ENCODE results near the gene CUL3.

The CUL3 gene

GRCh38 chr2:224580248-224580647 lies 4.9 kb downstream of the CUL3 start:
- Histone ChIP-seq H3K27ac (ENCODE audit: low read length, poor library complexity, severe bottlenecking) (no peak overlapping the region), H3K4ac (ENCODE audit: low read depth in 1 of 2, low read length in 2 of 2) (no peak overlapping the region), H3K27me3 (ENCODE audit: control insufficient read depth in 1 of 2, insufficient read depth in 1 of 2, low read length in 2 of 2) (no peaks in the 10 kb centered on the region), H3K18ac (ENCODE audit: low read depth in 1 of 2, low read length in 2 of 2) (no peak overlapping the region), H3K9me3 (ENCODE audit: control insufficient read depth, low read length) (no peaks in the 10 kb centered on the region), H2BK120ac (ENCODE audit: low read depth, low read length) (no peak overlapping the region), H3K23ac (ENCODE audit: low read length in 2 of 2) (no peak overlapping the region), H2AK5ac (ENCODE audit: low read length, severe bottlenecking) (no peak overlapping the region), H2BK15ac (ENCODE audit: low read depth, poor library complexity, severe bottlenecking) (no peak overlapping the region), H2BK12ac (ENCODE audit: low read length in 2 of 2) (no peak overlapping the region), H4K91ac (ENCODE audit: low read length) (no peak overlapping the region), H2AFZ (ENCODE audit: low read depth, low read length) (no peak overlapping the region), H3K4me3 (ENCODE audit: insufficient read depth in 1 of 2, low read depth in 1 of 2, low read length in 2 of 2) (no peak overlapping the region), H3K4me2 (ENCODE audit: low read length, poor library complexity, severe bottlenecking) (no peak overlapping the region), H3K4me1 (ENCODE audit: control insufficient read depth, insufficient read depth, low read depth, low read length) (peaks cover 7% of the 10 kb centered on the region), H3K9ac (ENCODE audit: low read length) (no peak overlapping the region), H3K14ac (ENCODE audit: low read length in 2 of 2) (no peak overlapping the region), H4K8ac (ENCODE audit: low read length) (no peak overlapping the region), H3K79me1 (replicated peaks; ENCODE audit: low read length, poor library complexity, severe bottlenecking) (no peaks in the 10 kb centered on the region), H3K36me3 (ENCODE audit: control insufficient read depth in 1 of 2, insufficient read depth in 2 of 2, low read depth in 1 of 2, low read length in 2 of 2) (peaks cover 4 to 11% of the 10 kb centered on the region in 2 experiments), H2BK5ac (ENCODE audit: low read depth, low read length, poor library complexity, severe bottlenecking) (no peak overlapping the region)
- 98% methylated on average over 11 of the region's 12 CpGs for WGBS
- no peak for DNase-seq

GRCh38 chr2:224579411-224579810 lies 5.8 kb downstream of the CUL3 start:
- peak; percentile 46 for DNase-seq
- no peak overlapping the region for H3K4me2 ChIP-seq (ENCODE audit: low read length, poor library complexity, severe bottlenecking)
- no peak overlapping the region for H3K18ac ChIP-seq (ENCODE audit: low read depth in 1 of 2, low read length in 2 of 2)
- no peak overlapping the region for H2BK120ac ChIP-seq (ENCODE audit: low read depth, low read length)
- H3K4me3 ChIP-seq (ENCODE audit: insufficient read depth in 1 of 2, low read depth in 1 of 2, low read length in 2 of 2): peak overlapping the region in 1 of 2 experiments; percentile 8
- H3K9ac ChIP-seq (ENCODE audit: low read length): peak overlapping the region; percentile 31
- 31% methylated on average over 2 of the region's 2 CpGs for WGBS
- no peak overlapping the region for H2AK5ac ChIP-seq (ENCODE audit: low read length, severe bottlenecking)
- peaks cover 4 to 11% of the 10 kb centered on the region in 2 experiments for H3K36me3 ChIP-seq (ENCODE audit: control insufficient read depth in 1 of 2, insufficient read depth in 2 of 2, low read depth in 1 of 2, low read length in 2 of 2)
- no peaks in the 10 kb centered on the region for H3K9me3 ChIP-seq (ENCODE audit: control insufficient read depth, low read length)
- no peak overlapping the region for H2BK15ac ChIP-seq (ENCODE audit: low read depth, poor library complexity, severe bottlenecking)
- H3K4me1 ChIP-seq (ENCODE audit: control insufficient read depth, insufficient read depth, low read depth, low read length): peaks cover 7% of the 10 kb centered on the region
- H4K91ac ChIP-seq (ENCODE audit: low read length): no peak overlapping the region
- no peak overlapping the region for H3K27ac ChIP-seq (ENCODE audit: low read length, poor library complexity, severe bottlenecking)
- H2BK5ac ChIP-seq (ENCODE audit: low read depth, low read length, poor library complexity, severe bottlenecking): no peak overlapping the region
- H3K27me3 ChIP-seq (ENCODE audit: control insufficient read depth in 1 of 2, insufficient read depth in 1 of 2, low read length in 2 of 2): no peaks in the 10 kb centered on the region
- no peak overlapping the region for H3K4ac ChIP-seq (ENCODE audit: low read depth in 1 of 2, low read length in 2 of 2)
- H3K23ac ChIP-seq (ENCODE audit: low read length in 2 of 2): no peak overlapping the region
- no peaks in the 10 kb centered on the region for H3K79me1 ChIP-seq (replicated peaks; ENCODE audit: low read length, poor library complexity, severe bottlenecking)
- no peak overlapping the region for H4K8ac ChIP-seq (ENCODE audit: low read length)
- H2AFZ ChIP-seq (ENCODE audit: low read depth, low read length): no peak overlapping the region
- no peak overlapping the region for H2BK12ac ChIP-seq (ENCODE audit: low read length in 2 of 2)
- no peak overlapping the region for H3K14ac ChIP-seq (ENCODE audit: low read length in 2 of 2)

- no peak overlapping the region for H2AK5ac ChIP-seq (ENCODE audit: low read length, severe bottlenecking)
- H2BK120ac ChIP-seq (ENCODE audit: low read depth, low read length): no peak overlapping the region
- no peak overlapping the region for H2BK12ac ChIP-seq (ENCODE audit: low read length in 2 of 2)
- no peak overlapping the region for H2BK5ac ChIP-seq (ENCODE audit: low read depth, low read length, poor library complexity, severe bottlenecking)
- no peak overlapping the region for H3K18ac ChIP-seq (ENCODE audit: low read depth in 1 of 2, low read length in 2 of 2)
- no peak overlapping the region for H3K4me3 ChIP-seq (ENCODE audit: insufficient read depth in 1 of 2, low read depth in 1 of 2, low read length in 2 of 2)
- H4K91ac ChIP-seq (ENCODE audit: low read length): no peak overlapping the region
- H3K27ac ChIP-seq (ENCODE audit: low read length, poor library complexity, severe bottlenecking): no peak overlapping the region
- H3K9ac ChIP-seq (ENCODE audit: low read length): no peak overlapping the region
- H4K8ac ChIP-seq (ENCODE audit: low read length): no peak overlapping the region
- H3K79me1 ChIP-seq (replicated peaks; ENCODE audit: low read length, poor library complexity, severe bottlenecking): no peaks in the 10 kb centered on the region
- 100% methylated on average over 1 of the region's 2 CpGs for WGBS
- H2AFZ ChIP-seq (ENCODE audit: low read depth, low read length): no peak overlapping the region
- H2BK15ac ChIP-seq (ENCODE audit: low read depth, poor library complexity, severe bottlenecking): no peak overlapping the region
- H3K4me1 ChIP-seq (ENCODE audit: control insufficient read depth, insufficient read depth, low read depth, low read length): peaks cover 6% of the 10 kb centered on the region
- no peaks in the 10 kb centered on the region for H3K9me3 ChIP-seq (ENCODE audit: control insufficient read depth, low read length)
- no peak overlapping the region for H3K4ac ChIP-seq (ENCODE audit: low read depth in 1 of 2, low read length in 2 of 2)
- H3K4me2 ChIP-seq (ENCODE audit: low read length, poor library complexity, severe bottlenecking): no peak overlapping the region
- H3K14ac ChIP-seq (ENCODE audit: low read length in 2 of 2): no peak overlapping the region
- H3K36me3 ChIP-seq (ENCODE audit: control insufficient read depth in 1 of 2, insufficient read depth in 2 of 2, low read depth in 1 of 2, low read length in 2 of 2): peaks cover 1 to 11% of the 10 kb centered on the region in 2 experiments
- H3K23ac ChIP-seq (ENCODE audit: low read length in 2 of 2): no peak overlapping the region
- no peak for DNase-seq
- H3K27me3 ChIP-seq (ENCODE audit: control insufficient read depth in 1 of 2, insufficient read depth in 1 of 2, low read length in 2 of 2): no peaks in the 10 kb centered on the region
Measured at GRCh38 chr2:224577541-224577940, 7.6 kb downstream of the CUL3 start.

DNA sequence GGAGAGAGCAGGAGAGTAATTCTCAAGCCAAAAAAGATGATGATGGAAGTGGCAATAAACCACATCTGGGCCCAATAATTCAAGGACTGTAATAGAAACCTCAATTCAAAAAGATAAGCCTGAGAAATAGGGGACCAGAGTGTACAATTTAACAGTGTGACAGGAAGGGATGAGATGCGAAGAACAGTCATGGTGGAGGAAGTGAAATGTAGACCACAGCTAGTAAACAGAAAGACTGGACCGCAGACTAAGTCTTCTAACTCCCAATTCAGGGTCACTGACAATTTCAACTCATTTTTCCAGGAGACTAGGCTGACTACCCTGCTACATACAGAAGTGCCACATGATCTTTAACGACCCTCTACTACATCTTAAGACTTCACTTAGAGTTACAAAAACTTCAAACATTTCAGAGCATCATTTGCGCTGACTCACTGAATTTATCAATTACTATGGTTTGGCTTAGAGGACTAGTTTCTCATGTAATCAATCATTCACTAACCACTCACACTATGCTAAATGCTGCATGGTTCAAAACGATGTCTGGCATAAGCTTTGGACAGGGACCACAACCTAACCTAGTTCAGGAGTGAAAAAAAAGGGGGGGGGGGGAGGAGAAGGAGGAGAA lies 9.0 kb downstream of the CUL3 start:
- H3K9me3 ChIP-seq (ENCODE audit: control insufficient read depth, low read length): no peaks in the 10 kb centered on the region
- H3K4ac ChIP-seq (ENCODE audit: low read depth in 1 of 2, low read length in 2 of 2): no peak overlapping the region
- H3K36me3 ChIP-seq (ENCODE audit: control insufficient read depth in 1 of 2, insufficient read depth in 2 of 2, low read depth in 1 of 2, low read length in 2 of 2): peaks cover 0 to 3% of the 10 kb centered on the region in 2 experiments
- no peak overlapping the region for H4K91ac ChIP-seq (ENCODE audit: low read length)
- no peak overlapping the region for H3K18ac ChIP-seq (ENCODE audit: low read depth in 1 of 2, low read length in 2 of 2)
- no peak overlapping the region for H3K23ac ChIP-seq (ENCODE audit: low read length in 2 of 2)
- no peak overlapping the region for H3K14ac ChIP-seq (ENCODE audit: low read length in 2 of 2)
- H3K4me3 ChIP-seq (ENCODE audit: insufficient read depth in 1 of 2, low read depth in 1 of 2, low read length in 2 of 2): no peak overlapping the region
- peaks cover 4% of the 10 kb centered on the region for H3K4me1 ChIP-seq (ENCODE audit: control insufficient read depth, insufficient read depth, low read depth, low read length)
- WGBS: 92% methylated on average over 5 of the region's 5 CpGs
- H3K9ac ChIP-seq (ENCODE audit: low read length): no peak overlapping the region
- no peak overlapping the region for H2AFZ ChIP-seq (ENCODE audit: low read depth, low read length)
- DNase-seq: peak; percentile 22
- no peaks in the 10 kb centered on the region for H3K79me1 ChIP-seq (replicated peaks; ENCODE audit: low read length, poor library complexity, severe bottlenecking)
- H4K8ac ChIP-seq (ENCODE audit: low read length): no peak overlapping the region
- no peaks in the 10 kb centered on the region for H3K27me3 ChIP-seq (ENCODE audit: control insufficient read depth in 1 of 2, insufficient read depth in 1 of 2, low read length in 2 of 2)
- H2BK5ac ChIP-seq (ENCODE audit: low read depth, low read length, poor library complexity, severe bottlenecking): no peak overlapping the region
- H2BK120ac ChIP-seq (ENCODE audit: low read depth, low read length): no peak overlapping the region
- no peak overlapping the region for H2AK5ac ChIP-seq (ENCODE audit: low read length, severe bottlenecking)
- no peak overlapping the region for H3K4me2 ChIP-seq (ENCODE audit: low read length, poor library complexity, severe bottlenecking)
- no peak overlapping the region for H3K27ac ChIP-seq (ENCODE audit: low read length, poor library complexity, severe bottlenecking)
- H2BK12ac ChIP-seq (ENCODE audit: low read length in 2 of 2): no peak overlapping the region
- no peak overlapping the region for H2BK15ac ChIP-seq (ENCODE audit: low read depth, poor library complexity, severe bottlenecking)

All from mesenchymal stem cell (in vitro differentiated cells and primary cell).